Measurements from ENCODE around the gene C1orf53.
"Not testable (repeated sequence)": the region's sequence is repeated elsewhere in the genome, so short reads cannot be mapped to it uniquely, and the experiment has no call there.

C1orf53 gene

DNA sequence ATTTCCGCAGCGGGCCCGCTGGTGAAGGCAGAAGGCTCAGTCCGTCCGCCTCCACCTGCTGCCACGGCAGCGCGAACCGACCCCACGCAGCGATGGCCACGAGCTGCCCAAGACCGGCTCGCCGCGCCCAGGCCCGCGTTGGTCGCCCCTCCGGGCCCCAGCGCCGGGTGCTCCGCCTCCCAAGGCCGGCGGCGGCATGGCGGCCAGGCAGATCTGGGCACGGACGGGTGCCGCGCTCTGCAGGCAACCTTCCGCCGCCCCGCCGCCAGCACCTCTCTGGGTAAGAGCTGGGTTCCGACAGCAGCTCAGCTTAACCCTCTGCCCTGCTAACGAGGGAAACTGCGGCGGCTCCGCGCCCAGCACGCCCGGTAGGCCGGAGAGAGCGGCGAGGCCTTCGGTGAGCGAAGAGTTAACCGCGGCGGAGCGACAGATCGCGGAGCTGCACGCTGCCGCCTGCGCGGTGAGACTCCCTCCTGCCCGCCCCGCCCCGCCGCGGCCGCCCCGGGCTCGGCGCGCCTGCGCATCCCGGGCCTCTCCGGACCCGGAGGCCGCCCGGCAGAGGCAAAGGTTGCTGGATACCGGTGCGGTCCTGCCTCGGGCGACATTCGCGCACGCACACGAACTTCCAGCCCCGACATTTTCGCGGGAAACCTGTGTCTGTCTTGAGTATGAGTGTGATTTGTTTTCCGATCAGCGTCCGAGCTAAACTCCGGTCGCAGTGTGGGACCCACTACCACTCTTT, at the start of gene C1orf53:
TSS of gene C1orf53 (plus strand) at position 177 of the 742 bp plus-strand sequence. CDS start at position 197, 20 bp downstream.
- peak; percentile 77 to 83 for DNase-seq

- not testable (repeated sequence) for DNase-seq
Observed at GRCh38 chr1:197855751-197856150, 46.7 kb upstream of the C1orf53 start.

GRCh38 chr1:197857477-197857876, 45.0 kb upstream of the C1orf53 start:
- no peak for DNase-seq

- DNase-seq = no peak
Observed at GRCh38 chr1:197859024-197859423, 43.4 kb upstream of the C1orf53 start.

- no peak for DNase-seq
Observed at GRCh38 chr1:197862221-197862620, 40.2 kb upstream of the C1orf53 start.

DNA sequence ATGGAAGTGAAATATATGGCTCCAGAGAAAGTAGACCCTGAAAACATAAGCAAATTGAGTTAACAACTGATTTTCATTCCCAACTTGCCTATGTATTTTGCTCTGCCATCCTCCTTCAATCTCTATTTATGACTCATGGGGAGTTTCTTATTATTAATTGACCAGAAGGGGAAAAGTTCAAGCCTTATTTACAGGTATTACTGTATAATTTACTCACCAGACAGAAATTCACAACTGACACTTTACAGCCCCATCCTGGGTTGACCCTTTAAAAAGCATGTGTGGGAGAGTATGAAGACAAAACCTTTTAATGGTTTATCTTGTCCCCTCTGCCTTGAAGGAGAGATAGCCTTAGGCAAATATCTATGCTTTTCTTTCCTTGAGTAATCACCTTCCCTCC, 39.8 kb upstream of the C1orf53 start:
- DNase-seq = no peak

DNA sequence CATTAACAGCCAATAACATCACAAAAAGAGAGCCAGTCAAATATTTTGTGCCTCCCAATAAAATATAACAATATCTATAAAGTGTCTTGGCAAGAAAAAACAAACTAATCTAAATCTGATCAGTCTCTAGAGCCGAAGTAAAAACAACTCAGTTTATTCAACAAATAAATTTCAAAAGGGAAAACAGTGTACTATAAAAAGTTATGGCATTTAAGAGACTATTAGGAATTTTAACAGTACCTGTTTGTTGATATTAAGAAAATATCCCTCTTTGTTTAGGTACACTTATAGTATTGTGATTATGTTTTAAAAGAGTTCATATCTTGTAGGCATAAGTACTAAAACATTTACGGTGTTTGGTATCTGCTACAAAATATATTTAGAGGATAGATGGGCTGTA, 36.6 kb upstream of the C1orf53 start:
- DNase-seq = no peak

DNA sequence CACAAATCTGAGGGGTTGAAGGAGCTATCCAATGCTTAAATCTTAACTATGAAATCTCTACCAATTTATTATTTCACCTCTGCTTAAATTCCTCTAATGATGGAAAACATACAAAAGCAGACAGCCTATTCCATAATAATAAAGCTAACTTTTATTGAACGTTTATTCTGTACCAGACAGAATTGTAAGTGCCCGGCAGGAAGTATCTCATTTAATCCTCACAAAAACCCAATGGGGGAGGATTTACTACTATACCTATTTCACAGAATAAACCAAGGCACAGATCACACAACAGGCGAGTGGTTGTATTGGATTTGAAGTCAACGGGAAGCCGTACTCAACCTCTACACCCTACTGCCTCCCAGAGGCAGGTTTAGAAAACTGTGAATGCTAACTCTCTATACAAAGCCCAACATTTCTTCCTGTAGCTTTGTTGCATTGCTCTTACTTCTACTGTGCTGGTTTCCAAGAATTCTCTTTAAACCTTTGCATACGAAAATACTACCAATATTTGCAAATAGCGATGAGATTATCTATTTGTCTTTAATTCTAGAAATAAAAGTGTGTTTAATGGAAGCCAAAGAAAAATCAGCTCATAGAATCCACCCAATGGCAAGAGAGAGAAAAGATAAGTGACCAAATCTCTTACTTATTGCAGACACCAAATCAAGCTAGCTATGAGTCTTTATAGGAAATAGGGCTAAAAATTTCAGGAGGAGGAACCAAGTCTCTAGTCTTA, 33.5 kb upstream of the C1orf53 start:
- DNase-seq = peak; percentile 78 to 86

- DNase-seq = no peak
Observed at GRCh38 chr1:197869490-197870077, 32.8 kb upstream of the C1orf53 start.

DNA sequence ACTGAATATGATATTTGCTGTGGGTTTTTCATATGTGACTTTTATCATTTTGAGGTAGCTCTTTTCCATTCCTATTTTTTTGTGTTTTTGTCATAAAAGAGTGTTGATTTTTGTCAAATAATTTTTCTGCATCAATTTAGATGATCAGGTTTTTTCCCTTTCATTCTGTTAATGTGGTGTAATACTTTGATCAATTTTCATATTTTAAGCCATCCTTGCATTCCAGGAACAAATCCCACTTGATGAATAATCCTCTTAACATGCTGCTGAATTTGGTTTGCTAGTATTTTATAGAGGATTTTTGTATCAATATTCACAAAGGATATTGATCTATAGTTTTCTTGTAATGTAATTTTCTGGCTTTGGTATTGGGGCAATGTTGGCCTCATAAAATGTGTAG, 25.5 kb upstream of the C1orf53 start:
- no peak for DNase-seq

- peak in 1 of 2 experiments; percentile 35 for DNase-seq
Observed at GRCh38 chr1:197880385-197880784, 22.0 kb upstream of the C1orf53 start.

- not testable (repeated sequence) for DNase-seq
Observed at GRCh38 chr1:197882241-197882640, 20.2 kb upstream of the C1orf53 start.

- DNase-seq = no peak
Observed at GRCh38 chr1:197884173-197884572, 18.3 kb upstream of the C1orf53 start.

DNA sequence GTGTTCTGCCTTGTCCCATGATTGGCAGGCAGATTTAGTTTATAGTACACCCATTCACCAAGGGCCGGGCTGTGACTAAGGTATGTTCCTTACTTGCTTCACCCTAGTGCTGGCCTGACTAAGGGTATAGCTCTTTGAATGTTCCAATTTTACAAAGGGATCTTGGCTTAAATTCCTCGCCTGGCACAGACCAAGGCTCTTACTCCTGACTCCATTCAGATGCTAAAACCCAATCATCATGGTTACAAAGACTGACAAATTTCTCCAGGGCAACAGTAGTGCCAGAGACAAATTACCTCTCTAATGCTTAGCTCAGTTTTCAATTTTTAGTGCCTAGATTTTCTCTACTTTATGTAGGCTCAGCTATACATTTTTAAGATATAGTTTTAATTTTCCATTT, 11.5 kb upstream of the C1orf53 start:
- no peak for DNase-seq

DNA sequence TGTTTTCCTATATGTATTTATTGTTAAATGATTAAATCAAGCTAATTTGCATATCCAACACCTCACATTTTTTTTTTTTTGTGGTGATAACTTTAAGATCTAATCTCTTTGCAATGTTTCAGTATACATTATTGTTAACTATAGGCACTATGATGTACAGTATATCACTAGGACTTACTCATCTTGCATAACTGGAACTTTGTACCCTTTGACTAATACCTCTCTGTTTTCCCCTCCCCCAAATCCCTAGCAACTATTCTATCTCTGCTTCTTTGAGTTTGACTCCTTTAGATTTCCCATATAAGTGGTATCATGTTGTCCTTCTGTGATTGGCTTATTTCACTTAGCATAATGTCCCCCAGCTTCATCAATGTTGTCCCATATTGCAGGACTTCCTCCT, 9.7 kb upstream of the C1orf53 start:
- no peak for DNase-seq

GRCh38 chr1:197896301-197896700, 6.1 kb upstream of the C1orf53 start:
- DNase-seq = no peak

GRCh38 chr1:197899037-197899436, 3.4 kb upstream of the C1orf53 start:
- no peak for DNase-seq

DNA sequence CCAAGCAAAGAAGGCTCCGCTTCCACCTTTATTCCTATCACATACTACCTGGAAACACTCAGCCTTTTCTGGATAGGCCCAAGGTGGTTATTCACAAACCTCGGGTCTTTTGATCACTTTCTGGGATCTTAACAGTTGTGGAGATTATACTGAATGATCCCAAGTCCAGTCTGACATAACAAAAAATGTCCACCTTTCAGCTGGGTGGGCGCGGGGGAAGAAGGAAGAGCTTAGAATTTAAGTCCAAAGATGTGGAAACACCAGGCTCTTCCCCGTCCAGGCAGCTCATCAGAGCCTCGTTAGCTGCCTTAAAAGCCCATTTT, 338 bp upstream of the C1orf53 start:
- peak; percentile 31 to 44 for DNase-seq

DNA sequence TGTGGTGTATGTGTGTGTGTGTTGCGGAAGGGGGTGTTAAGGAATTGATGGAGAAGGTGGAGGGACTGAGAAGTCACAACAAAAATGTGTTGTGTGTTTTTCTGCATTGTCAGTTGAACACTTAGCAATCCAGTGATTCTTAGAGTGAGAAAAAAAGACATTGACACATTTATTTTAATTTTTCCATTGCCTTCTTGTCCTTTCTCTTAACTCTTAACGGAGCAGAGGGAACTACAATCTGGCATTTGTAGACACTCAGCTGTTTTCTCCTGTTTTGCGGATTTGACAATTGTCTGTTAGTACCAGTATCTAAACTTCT, 725 bp downstream of the C1orf53 start:
- DNase-seq = no peak

DNA sequence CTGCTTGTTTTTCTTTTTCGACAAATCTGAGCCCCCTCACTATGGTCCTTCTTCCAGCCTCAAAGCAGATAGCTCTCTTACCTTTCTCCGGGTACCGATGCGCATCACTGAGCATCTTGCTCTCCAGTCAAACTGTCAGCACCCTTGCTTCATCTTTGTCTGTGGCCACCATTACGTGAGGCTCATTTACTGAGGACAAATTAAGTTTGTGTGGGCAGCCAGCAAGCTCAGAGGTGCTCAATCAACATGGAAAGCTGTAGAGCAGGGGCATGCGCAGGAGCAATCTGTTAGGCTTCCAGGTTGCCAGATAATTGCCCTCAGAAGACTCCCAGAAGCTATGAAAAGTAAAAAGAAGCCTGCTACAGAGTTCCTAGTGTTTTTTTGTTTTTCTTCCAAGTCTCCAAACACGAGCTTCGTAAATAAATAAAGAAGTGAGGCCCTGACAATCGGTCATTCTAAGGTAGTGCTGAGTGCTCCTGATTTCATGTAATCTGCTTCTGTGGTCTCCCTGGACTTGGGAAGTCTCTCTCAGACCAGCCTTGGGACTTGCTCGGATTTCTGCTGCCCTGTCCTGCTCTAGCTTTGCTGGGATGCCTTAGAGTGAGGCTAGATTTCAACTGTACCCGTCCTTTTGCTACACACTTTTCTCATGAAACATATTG, 1.8 kb downstream of the C1orf53 start:
- DNase-seq = no peak

DNA sequence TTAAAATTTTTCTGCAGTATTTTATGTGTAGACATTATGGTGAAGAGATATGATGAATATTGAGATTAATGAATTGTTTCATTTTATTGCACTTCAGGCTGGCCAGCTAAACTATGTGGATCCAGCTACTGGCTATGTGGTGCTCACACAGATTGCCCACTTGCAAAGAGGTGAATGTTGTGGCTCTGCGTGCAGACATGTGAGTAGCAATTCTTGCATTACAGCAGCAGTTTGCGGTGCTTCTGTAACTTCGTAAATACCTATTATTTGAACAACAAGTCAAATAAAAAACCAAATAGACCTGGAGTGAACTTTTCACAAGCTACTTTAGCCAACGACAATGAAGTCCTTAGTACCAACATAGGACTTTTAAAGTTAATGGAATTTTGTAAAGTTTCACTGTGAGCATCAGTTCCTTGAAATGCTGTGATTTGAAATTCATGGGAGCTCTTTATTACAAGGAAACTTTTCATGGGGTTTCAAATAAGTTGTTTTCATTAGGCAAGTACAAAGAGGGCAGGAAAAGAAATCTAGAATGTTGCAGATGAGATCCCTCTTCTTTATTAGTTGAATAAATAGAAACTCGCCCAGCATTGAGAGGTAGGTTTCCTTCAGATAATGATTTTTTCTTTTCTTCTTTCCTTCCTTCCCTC, 3.4 kb downstream of the C1orf53 start:
- no peak for DNase-seq

DNA sequence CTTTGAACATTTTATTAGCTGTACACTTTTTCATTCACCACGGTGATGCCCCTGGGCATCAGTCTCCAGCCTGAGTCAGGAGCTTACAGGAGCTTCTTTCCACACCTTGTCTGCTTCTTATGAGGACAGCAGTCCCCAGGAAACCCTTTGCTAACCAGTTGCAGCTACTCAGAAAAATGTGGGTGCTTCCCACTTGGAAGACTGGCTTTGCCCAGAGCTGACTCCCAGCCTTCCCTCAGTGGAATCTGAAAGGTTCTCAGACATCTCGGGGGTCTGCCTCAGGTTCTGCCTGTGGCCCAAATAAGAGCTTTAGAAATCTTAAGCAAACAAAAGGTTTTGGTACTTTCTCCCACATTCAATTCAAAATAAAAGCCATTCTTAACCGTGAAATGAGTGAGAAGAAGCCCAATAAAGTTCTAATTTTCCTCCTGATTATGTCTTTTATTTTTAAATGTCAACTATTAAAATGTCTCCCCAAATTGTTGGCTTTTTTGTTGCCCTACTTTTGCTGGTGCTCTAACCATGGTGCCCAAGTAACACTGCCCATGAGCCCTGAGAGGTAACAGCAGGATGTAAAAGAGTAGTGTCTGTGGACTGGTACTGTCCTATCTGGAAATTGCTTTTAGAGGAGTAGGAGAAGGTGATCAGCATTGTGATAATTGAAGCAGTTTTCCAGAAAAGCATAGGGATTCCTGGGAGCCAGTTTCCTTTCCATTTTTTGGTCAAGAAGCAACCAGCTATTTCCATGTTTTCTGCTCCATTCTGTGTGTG, 5.6 kb downstream of the C1orf53 start:
- no peak for DNase-seq

All from Kasumi-1 (cell line).